Stimulated activated CD8-positive, alpha-beta memory T cell treated with anti-CD3 and anti-CD28 coated beads, Interleukin-12 subunit alpha, Interleukin-12 subunit beta, amount 100 ng/mL, for 24 hours (primary cell): ENCODE measurements around the gene CNTN4.

Experiments used
- DNase-seq: peaks from one replicate; pipeline ENCODE4 v3.0.0-alpha.2; 2020; ENCODE audit errors: extremely low read depth

CNTN4 gene

DNA sequence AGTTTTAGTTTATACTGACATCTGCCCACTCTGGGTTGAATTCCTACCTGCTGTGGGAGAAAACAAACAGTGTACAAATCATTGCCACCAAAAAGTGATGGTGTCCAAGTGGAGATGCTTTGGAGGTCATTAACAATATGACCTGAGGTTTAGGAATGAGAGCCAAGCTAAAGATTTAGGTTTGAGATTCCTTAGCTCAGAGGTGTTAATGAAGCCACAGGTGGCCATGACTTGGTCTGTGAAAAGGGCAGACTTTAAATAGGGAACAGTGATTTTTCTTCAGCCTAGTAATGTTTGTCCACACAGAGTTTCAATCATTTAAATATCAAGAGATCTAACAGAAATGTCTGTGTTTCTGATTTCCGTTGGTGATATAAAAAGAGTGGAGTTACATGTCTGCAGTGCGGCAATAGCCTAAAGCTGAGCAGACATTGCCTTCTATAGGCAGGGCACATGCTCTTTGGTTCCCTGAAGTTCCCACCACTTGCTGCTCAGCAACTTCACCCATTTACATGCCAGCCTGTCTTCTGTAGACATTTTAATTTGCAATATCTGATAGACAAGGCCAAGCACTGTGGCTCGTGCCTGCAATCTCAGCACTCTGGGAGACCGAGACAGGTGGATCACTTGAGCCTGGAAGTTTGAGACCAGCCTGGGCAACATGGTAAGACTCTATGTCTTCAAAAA is 588.3 kb downstream of the CNTN4 start:
- DNase-seq, result no peak

GRCh38 chr3:2697589-2697988 is 598.9 kb downstream of the CNTN4 start:
- DNase-seq, result no peak

- DNase-seq, result no peak
Observed at GRCh38 chr3:2701471-2701870, 602.8 kb downstream of the CNTN4 start.

- DNase-seq, result no peak
Observed at GRCh38 chr3:2706144-2706835, 607.6 kb downstream of the CNTN4 start.

DNA sequence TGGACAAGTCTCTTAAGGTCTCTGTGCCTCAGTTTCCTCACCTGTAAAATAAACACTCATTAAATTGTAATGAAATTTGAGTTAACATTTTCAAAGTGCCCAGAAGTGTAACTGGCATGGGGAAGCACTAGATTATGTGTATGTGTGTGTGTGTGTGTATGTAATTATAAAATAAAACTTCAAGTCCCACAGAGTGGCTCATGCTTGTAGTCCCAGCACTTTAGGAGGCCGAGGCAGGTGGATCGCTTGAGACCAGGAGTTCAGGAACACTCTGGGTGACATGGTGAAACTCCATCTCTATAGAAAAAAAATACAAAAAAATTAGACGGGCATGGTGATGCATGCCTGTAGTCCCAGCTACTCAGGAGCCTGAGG is 608.2 kb downstream of the CNTN4 start:
- no peak for DNase-seq

DNA sequence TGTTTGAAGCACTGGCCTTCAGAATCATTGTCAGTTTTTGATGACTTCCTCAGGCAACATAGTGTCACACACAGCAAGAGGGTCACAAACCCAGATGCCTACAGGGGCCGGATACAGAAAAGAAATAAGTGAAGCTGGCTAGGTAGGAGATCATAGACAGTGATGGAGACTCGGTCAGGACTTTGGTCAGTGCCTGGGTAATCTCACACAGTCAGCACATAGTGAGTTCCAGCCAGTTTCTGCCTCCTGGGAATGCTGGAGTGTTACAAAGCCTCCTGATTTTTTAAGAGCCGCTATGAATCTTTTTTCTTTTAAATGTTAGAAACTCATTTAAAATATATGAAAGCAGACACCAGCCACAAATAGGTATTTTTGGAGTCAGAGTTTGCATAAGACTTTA is 612.4 kb downstream of the CNTN4 start:
- DNase-seq, result no peak

GRCh38 chr3:2713923-2714322 is 615.3 kb downstream of the CNTN4 start:
- DNase-seq, result no peak

- no peak for DNase-seq
Observed at GRCh38 chr3:2714834-2715233, 616.2 kb downstream of the CNTN4 start.

DNA sequence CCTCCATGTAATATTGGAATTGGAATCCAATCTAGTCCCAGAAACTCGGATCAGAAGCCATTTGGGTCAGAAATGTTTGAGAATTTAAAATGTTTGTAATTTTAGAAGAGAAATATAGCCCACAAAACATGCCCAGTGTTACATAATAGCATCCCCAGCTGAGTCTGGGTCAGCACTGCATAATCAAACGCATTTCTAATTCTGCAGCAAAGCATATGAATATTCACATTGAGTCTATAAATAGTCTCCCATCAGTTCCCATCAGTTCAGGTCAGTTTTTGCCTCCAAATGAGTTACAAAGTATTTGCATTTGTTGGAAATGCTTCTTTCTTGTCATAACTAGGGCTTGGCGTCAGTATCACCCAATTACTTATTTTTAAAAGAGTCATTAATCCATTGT is 628.4 kb downstream of the CNTN4 start:
- DNase-seq, result no peak

GRCh38 chr3:2727610-2728318 is 629.1 kb downstream of the CNTN4 start:
- DNase-seq, result no peak

GRCh38 chr3:2731843-2732242 is 633.2 kb downstream of the CNTN4 start:
- no peak for DNase-seq

DNA sequence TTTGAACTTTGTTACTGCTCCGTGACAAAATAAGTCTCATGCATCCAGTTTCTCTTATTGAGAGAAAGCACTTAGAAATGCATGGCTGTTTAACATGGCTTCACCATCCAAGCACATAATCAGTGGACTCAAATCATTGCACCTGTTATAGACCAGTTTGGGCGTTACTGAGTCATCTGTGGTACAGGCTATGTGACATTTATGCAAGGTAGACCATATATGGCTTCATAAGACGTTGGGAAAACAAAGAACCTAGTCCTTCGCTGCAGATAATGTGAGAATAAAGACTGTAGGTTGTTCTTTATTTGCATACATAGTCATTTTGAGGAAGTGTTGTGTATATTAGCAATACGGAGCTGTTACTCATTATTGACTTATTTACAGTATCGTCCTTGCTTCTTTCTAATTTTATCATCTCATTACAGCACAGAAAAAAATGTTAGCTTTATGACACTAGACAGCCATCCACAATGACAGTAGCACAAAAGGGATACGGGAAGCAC is 636.8 kb downstream of the CNTN4 start:
- no peak for DNase-seq

- no peak for DNase-seq
Observed at GRCh38 chr3:2741516-2741915, 642.9 kb downstream of the CNTN4 start.

DNA sequence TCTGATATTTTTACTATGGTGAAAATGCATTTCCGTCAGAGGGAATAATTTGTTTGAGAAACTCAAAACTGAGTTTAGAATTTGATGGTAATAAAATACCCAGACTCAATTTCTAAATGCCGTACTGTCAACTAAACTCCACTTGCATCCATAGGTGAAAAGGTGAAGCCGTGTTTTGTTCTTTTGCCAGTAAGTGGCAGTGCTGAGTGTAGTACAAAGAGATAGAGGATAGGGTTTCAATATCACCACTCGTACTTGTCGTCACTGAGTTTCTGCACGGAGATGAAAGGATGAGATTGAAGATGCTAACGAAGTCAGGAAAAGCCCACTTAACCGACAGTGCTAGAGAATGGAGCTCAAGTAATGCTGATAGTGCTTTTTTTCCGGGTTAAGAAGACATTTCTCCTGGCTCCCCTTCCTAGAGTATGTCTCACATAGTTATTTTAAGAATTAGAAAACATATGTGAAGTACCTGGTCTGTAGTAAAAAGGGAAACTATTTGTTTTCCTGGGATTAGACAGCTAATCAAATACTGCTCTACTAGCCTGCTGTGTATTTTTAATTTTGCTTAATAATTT is 666.4 kb downstream of the CNTN4 start:
- DNase-seq, result no peak

GRCh38 chr3:2770451-2770850 is 671.8 kb downstream of the CNTN4 start:
- no peak for DNase-seq

GRCh38 chr3:2771193-2771592 is 672.5 kb downstream of the CNTN4 start:
- no peak for DNase-seq

- no peak for DNase-seq
Observed at GRCh38 chr3:2771741-2772140, 673.1 kb downstream of the CNTN4 start.

- no peak for DNase-seq
Observed at GRCh38 chr3:2772803-2773202, 674.1 kb downstream of the CNTN4 start.

DNA sequence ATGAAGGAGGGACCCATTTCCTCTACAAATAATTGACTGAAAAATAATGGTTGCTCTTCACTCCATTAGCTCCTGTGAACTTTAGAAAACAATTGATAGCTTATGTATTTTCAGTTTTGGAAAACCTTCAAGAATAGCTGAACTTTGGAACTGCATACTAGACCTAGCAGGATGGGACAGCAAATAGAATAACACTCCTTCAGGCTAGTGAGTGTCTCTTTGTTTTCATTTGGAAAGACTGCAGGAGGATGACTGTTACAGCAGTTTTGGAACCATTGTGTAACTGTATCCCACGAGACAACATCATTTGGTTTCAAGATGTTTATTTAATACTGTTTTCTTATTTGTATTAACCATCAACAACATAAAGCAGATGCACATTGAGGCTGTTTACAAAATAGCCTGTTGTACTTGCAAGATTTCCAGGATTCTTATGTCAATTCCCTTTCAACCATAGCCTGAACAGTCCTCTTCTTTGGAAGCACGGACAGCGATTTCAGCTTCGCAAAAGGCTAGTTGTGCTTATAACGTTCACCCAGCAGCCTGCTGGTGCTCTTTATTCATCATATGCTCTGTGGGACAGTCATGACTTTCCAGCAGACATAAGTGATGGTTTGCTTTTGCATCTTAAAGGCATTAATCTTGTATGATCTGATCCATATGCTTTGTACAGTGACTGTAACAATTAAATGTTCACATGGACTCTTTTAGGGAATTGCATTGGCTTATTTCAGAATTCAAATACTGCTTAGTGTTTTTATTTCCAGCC is 676.0 kb downstream of the CNTN4 start:
- DNase-seq, result no peak

DNA sequence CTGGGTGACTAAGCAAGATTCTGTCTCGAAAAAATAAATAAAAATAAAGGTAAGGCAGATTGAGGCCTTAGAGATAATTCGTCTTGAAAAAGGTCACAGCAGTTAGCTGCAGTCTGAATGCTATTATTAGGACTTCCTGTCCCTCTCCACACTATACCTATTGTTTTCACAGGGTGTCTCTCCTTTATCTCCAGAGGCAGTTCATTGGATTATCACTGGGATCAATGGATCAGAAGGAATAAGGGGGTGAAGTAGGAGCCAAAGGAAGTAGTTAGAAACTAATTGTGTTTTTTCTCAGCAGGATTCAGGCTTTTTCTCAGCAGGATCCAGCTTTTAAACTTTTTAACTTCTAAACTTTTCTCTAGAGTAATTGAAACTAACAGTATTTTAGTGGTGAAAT is 684.6 kb downstream of the CNTN4 start:
- DNase-seq, result no peak

GRCh38 chr3:2784627-2785026 is 686.0 kb downstream of the CNTN4 start:
- no peak for DNase-seq
